GM23338 (cell line): Measurements from ENCODE around the gene PPP5C. TPM values are rescaled to one million over a fixed set of nuclear protein-coding genes. Genes with fewer than 3 reads are reported as not detected.

ENCODE experiments used
- ATAC-seq: fragments of 200-7000 bp; cut with Tn5 transposase; 3 replicates; pipeline ENCODE4 v1.9.1; 2020
- DNase-seq: peaks from one replicate; pipeline ENCODE4 v3.0.0-alpha.2; 2015; ENCODE audit warnings: low spot score
- H2AFZ ChIP-seq: fragments of 200-600 bp; sonication (generic); 2 replicates; pipeline ENCODE4 v1.8.0; 2016; ENCODE audit warnings: antibody characterized with exemption, mild to moderate bottlenecking, moderate library complexity
- H3F3A ChIP-seq: fragments of 200-600 bp; sonication (generic); replicated peaks from 2 replicates; pipeline ENCODE4 v1.8.0; 2017; ENCODE audit warnings: antibody characterized with exemption, mixed run types, low read depth
- H3K27ac ChIP-seq: fragments of 200-600 bp; sonication (generic); 2 replicates; pipeline ENCODE4 v1.6.1; 2016; ENCODE audit warnings: low read depth
- H3K27me3 ChIP-seq: fragments of 200-600 bp; sonication (generic); 2 replicates; pipeline ENCODE4 v1.8.0; 2016; ENCODE audit warnings: mild to moderate bottlenecking, mixed run types, moderate library complexity; ENCODE audit not compliant: insufficient read depth
- H3K36me3 ChIP-seq: fragments of 200-600 bp; sonication (generic); 2 replicates; pipeline ENCODE4 v1.8.0; 2016; ENCODE audit warnings: mild to moderate bottlenecking; ENCODE audit not compliant: insufficient read depth
- H3K4me1 ChIP-seq: fragments of 200-600 bp; sonication (generic); 2 replicates; pipeline ENCODE4 v1.8.0; 2016; ENCODE audit warnings: mild to moderate bottlenecking, moderate library complexity; ENCODE audit not compliant: insufficient read depth
- H3K4me2 ChIP-seq: fragments of 200-600 bp; sonication (generic); 2 replicates; pipeline ENCODE4 v1.7.1; 2017; ENCODE audit warnings: mixed run types
- H3K4me3 ChIP-seq: fragments of 200-600 bp; sonication (generic); 2 replicates; pipeline ENCODE4 v1.6.1; 2016; ENCODE audit warnings: mixed run types
- H3K79me2 ChIP-seq: fragments of 200-600 bp; sonication (generic); replicated peaks from 2 replicates; pipeline ENCODE4 v1.8.0; 2017; ENCODE audit warnings: mild to moderate bottlenecking; ENCODE audit not compliant: insufficient read depth
- H3K9me2 ChIP-seq: fragments of 200-600 bp; sonication (generic); 2 replicates; pipeline ENCODE4 v1.8.0; 2017; ENCODE audit not compliant: insufficient read depth
- H4K20me1 ChIP-seq: fragments of 200-600 bp; sonication (generic); replicated peaks from 2 replicates; pipeline ENCODE4 v1.8.0; 2017; ENCODE audit warnings: mild to moderate bottlenecking; ENCODE audit not compliant: insufficient read depth
- H3K27ac Mint-ChIP-seq: 2 replicates; pipeline ENCODE4 v1.8.0; 2020; ENCODE audit warnings: inconsistent platforms, mild to moderate bottlenecking, moderate library complexity, mixed read lengths
- H3K27me3 Mint-ChIP-seq: 3 replicates; pipeline ENCODE4 v1.8.0; 2022; ENCODE audit warnings: low read depth, mild to moderate bottlenecking, moderate library complexity, mixed read lengths, inconsistent platforms; ENCODE audit not compliant: insufficient read depth, poor library complexity
- H3K36me3 Mint-ChIP-seq: 3 replicates; pipeline ENCODE4 v1.8.0; 2021; ENCODE audit warnings: low read depth, mild to moderate bottlenecking, inconsistent platforms, moderate library complexity, mixed read lengths
- H3K4me1 Mint-ChIP-seq: 3 replicates; pipeline ENCODE4 v1.8.0; 2020; ENCODE audit warnings: mild to moderate bottlenecking, inconsistent platforms, mixed read lengths
- H3K4me3 Mint-ChIP-seq: 3 replicates; pipeline ENCODE4 v1.8.0; 2021; ENCODE audit warnings: moderate library complexity, mild to moderate bottlenecking, inconsistent platforms, mixed read lengths
- H3K9me3 Mint-ChIP-seq: 3 replicates; pipeline ENCODE4 v1.8.0; 2020; ENCODE audit warnings: moderate library complexity, mild to moderate bottlenecking, inconsistent platforms, mixed read lengths
- CREB1 ChIP-seq: fragments of 250-450 bp; sonication (Bioruptor Pico); IDR thresholded peaks from 2 replicates; pipeline ENCODE4 v1.5.0; 2020; ENCODE audit warnings: low read depth, mild to moderate bottlenecking, moderate library complexity
- CTCF ChIP-seq, 2 experiments: fragments of 200-600 bp in 1 of 2; sonication (generic) in 1 of 2; conservative IDR thresholded peaks; 2 replicates each; pipeline versions ENCODE4 v1.5.1 to v1.6.1; 2016 to 2017; ENCODE audit warnings: antibody characterized with exemption in 2 of 2, low read depth in 2 of 2, mild to moderate bottlenecking in 2 of 2, moderate library complexity in 1 of 2
- EZH2 ChIP-seq: fragments of 200-600 bp; sonication (generic); IDR thresholded peaks from one replicate; pipeline ENCODE4 v1.8.0; 2017; ENCODE audit warnings: antibody characterized with exemption, mild to moderate bottlenecking, low read depth; ENCODE audit not compliant: unreplicated experiment
- EZH2phosphoT487 ChIP-seq: fragments of 200-600 bp; sonication (generic); IDR thresholded peaks from one replicate; pipeline ENCODE4 v1.8.1; 2018; ENCODE audit warnings: antibody characterized with exemption; ENCODE audit not compliant: unreplicated experiment
- NANOG ChIP-seq: IDR thresholded peaks from 2 replicates; pipeline ENCODE4 v1.6.1; 2016; ENCODE audit warnings: antibody characterized with exemption, borderline replicate concordance
- POLR2AphosphoS5 ChIP-seq: IDR thresholded peaks from 2 replicates; pipeline ENCODE4 v1.6.1; 2016; ENCODE audit warnings: antibody characterized with exemption, low read depth
- REST ChIP-seq: IDR thresholded peaks from one replicate; pipeline ENCODE4 v1.6.1; 2018; ENCODE audit warnings: antibody characterized with exemption; ENCODE audit not compliant: unreplicated experiment
- ZNF114 ChIP-seq: fragments of 250-450 bp; sonication (Bioruptor Pico); IDR thresholded peaks from 2 replicates; pipeline ENCODE4 v1.5.0; 2020; ENCODE audit warnings: mild to moderate bottlenecking, moderate library complexity
- ZNF331 ChIP-seq: fragments of 250-450 bp; sonication (Bioruptor Pico); IDR thresholded peaks from 2 replicates; pipeline ENCODE4 v1.5.0; 2020; ENCODE audit warnings: low read depth, mild to moderate bottlenecking, moderate library complexity
- ZNF462 ChIP-seq: fragments of 250-450 bp; sonication (Bioruptor Pico); IDR thresholded peaks from 2 replicates; pipeline ENCODE4 v1.5.0; 2020; ENCODE audit warnings: mild to moderate bottlenecking, moderate library complexity
- polyA plus RNA-seq: library from polyadenylated mRNA; unstranded; fragments of >200 nt; fragmentation: Nextera tagmentation; extraction: Ambion mirVana; gene quantifications from 2 replicates; pipeline ENCODE4 v1.2.1, GENCODE V29; 2016
- total RNA-seq: library from RNA; depleted of rRNA; stranded (reverse); fragments of >200 nt; shearing (Covaris generic); gene quantifications from 2 replicates; pipeline ENCODE4 v1.2.3, GENCODE V29; 2014

Gene PPP5C
- total and polyA plus RNA-seq, 2 experiments from 2014 or later: 51.6 to 123 TPM

- no peaks in the 10 kb centered on the region for H3K36me3 ChIP-seq
- H3K4me3 ChIP-seq: no peak overlapping the region
- TF ChIP-seq REST (no peak), EZH2 (no peak), CTCF (conservative IDR thresholded peaks at IDR 0.05; ENCODE audit: low read depth in 2 of 2) (no peak), CREB1 (no peak), POLR2AphosphoS5 (no peak), ZNF331 (CRISPR knock-in tag) (no peak)
- H3K4me1 ChIP-seq: no peaks in the 10 kb centered on the region
- peaks cover 38% of the 10 kb centered on the region for H3K36me3 Mint-ChIP-seq
- H3K4me2 ChIP-seq: no peak overlapping the region
- no peak overlapping the region for H2AFZ ChIP-seq
- no peaks in the 10 kb centered on the region for H4K20me1 ChIP-seq
- H3K4me1 Mint-ChIP-seq: no peaks in the 10 kb centered on the region
- no peaks in the 10 kb centered on the region; the same call in 2 of the 3 replicates for H3K9me3 Mint-ChIP-seq
- no peak for DNase-seq
- H3K27ac Mint-ChIP-seq: no peak overlapping the region; the same call in 1 of the 2 replicates
- H3F3A ChIP-seq: no peaks in the 10 kb centered on the region
- H3K27me3 Mint-ChIP-seq: peaks cover 6% of the 10 kb centered on the region
- ATAC-seq: no peak
- H3K79me2 ChIP-seq: no peaks in the 10 kb centered on the region
- H3K27me3 ChIP-seq: no peaks in the 10 kb centered on the region
- H3K4me3 Mint-ChIP-seq: no peak overlapping the region
- no peak overlapping the region for H3K27ac ChIP-seq
- H3K9me2 ChIP-seq: no peaks in the 10 kb centered on the region
These were observed 29.5 kb upstream of the PPP5C start for GRCh38 chr19:46317339-46317738.

- Histone ChIP-seq H3K36me3 (peaks cover 4% of the 10 kb centered on the region; the same call in 1 of the 2 replicates), H2AFZ (no peak overlapping the region), H3K27me3 (no peaks in the 10 kb centered on the region), H3K4me2 (no peak overlapping the region), H3K79me2 (no peaks in the 10 kb centered on the region), H3K4me3 (no peak overlapping the region), H3K4me1 (no peaks in the 10 kb centered on the region), H3K27ac (no peak overlapping the region), H3K9me2 (no peaks in the 10 kb centered on the region), H4K20me1 (no peaks in the 10 kb centered on the region), H3F3A (no peaks in the 10 kb centered on the region)
- DNase-seq (no peak), ATAC-seq (no peak)
- Mint-ChIP-seq H3K4me3 (no peak overlapping the region), H3K27ac (no peak overlapping the region), H3K4me1 (no peaks in the 10 kb centered on the region), H3K9me3 (no peaks in the 10 kb centered on the region; the same call in 2 of the 3 replicates), H3K27me3 (peaks cover 5% of the 10 kb centered on the region), H3K36me3 (peaks cover 49% of the 10 kb centered on the region)
- TF ChIP-seq ZNF462 (CRISPR knock-in tag) (no peak), EZH2phosphoT487 (no peak), NANOG (no peak), ZNF114 (CRISPR knock-in tag) (no peak), EZH2 (no peak)
These were observed 27.3 kb upstream of the PPP5C start for GRCh38 chr19:46319613-46320012.
